HL-60 (cell line): ENCODE measurements around the gene ALG8.
"Not testable (repeated sequence)": the region's sequence is repeated elsewhere in the genome, so short reads cannot be mapped to it uniquely, and the experiment has no call there.

Experiments used
- DNase-seq, 2 experiments: peaks; one replicate each; pipeline ENCODE4 v3.0.0-alpha.2; 2010 to 2020; ENCODE audit warnings: low read depth in 1 of 2, low spot score in 1 of 2
- H3K27ac ChIP-seq: fragments of 250-450 bp; sonication (Bioruptor Pico); replicated peaks from 2 replicates; pipeline ENCODE4 v1.5.1; 2020; ENCODE audit warnings: mild to moderate bottlenecking, moderate library complexity
- H3K27me3 ChIP-seq: fragments of 250-450 bp; sonication (Bioruptor Pico); 2 replicates; pipeline ENCODE4 v1.5.1; 2021; ENCODE audit warnings: mild to moderate bottlenecking, moderate library complexity; ENCODE audit not compliant: insufficient read depth, poor library complexity, severe bottlenecking
- H3K4me3 ChIP-seq: replicated peaks from 2 replicates; pipeline ENCODE4 v1.5.1; 2011; ENCODE audit warnings: mild to moderate bottlenecking, control low read depth, low read length; ENCODE audit not compliant: insufficient read depth
- CTCF ChIP-seq: IDR thresholded peaks from one replicate; pipeline ENCODE4 v1.5.1; 2011; ENCODE audit warnings: low read length, control low read depth, inconsistent platforms; ENCODE audit not compliant: insufficient read depth
- GABPA ChIP-seq: IDR thresholded peaks from 2 replicates; pipeline ENCODE4 v1.6.1; 2012; ENCODE audit warnings: low read depth
- POLR2AphosphoS5 ChIP-seq: IDR thresholded peaks from 2 replicates; pipeline ENCODE4 v1.6.1; 2012; ENCODE audit warnings: low read depth
- REST ChIP-seq: IDR thresholded peaks from 2 replicates; pipeline ENCODE4 v1.6.1; 2012; ENCODE audit warnings: low read depth; ENCODE audit not compliant: insufficient replicate concordance
- SPI1 ChIP-seq: IDR thresholded peaks from 2 replicates; pipeline ENCODE4 v1.6.1; 2012; ENCODE audit warnings: low read depth, mild to moderate bottlenecking, borderline replicate concordance

ALG8 gene

GRCh38 chr11:78085972-78086371, 53.5 kb downstream of the ALG8 start:
- TF ChIP-seq SPI1 (no peak), POLR2AphosphoS5 (no peak), CTCF (no peak), GABPA (no peak), REST (no peak)
- Histone ChIP-seq H3K27ac (no peak overlapping the region), H3K4me3 (no peak overlapping the region), H3K27me3 (no peaks in the 10 kb centered on the region)
- no peak for DNase-seq

- H3K27ac ChIP-seq, DNase-seq, H3K27me3 ChIP-seq: not testable (repeated sequence)
Measured at GRCh38 chr11:78084506-78084905, 54.9 kb downstream of the ALG8 start.

GRCh38 chr11:78083021-78083420, 56.4 kb downstream of the ALG8 start:
- no peak overlapping the region for H3K4me3 ChIP-seq
- no peak for DNase-seq
- no peaks in the 10 kb centered on the region for H3K27me3 ChIP-seq
- TF ChIP-seq POLR2AphosphoS5 (no peak), REST (no peak), SPI1 (no peak), GABPA (no peak), CTCF (no peak)
- H3K27ac ChIP-seq: no peak overlapping the region

More at GRCh38 chr11:78084506-78084905, 54.9 kb downstream of the ALG8 start:
- H3K4me3 ChIP-seq: not testable (repeated sequence)

- DNase-seq: no peak
- Histone ChIP-seq H3K27me3 (no peaks in the 10 kb centered on the region), H3K27ac (no peak overlapping the region), H3K4me3 (no peak overlapping the region)
- TF ChIP-seq CTCF: no peak
Measured at GRCh38 chr11:78082146-78082545, 57.3 kb downstream of the ALG8 start.

GRCh38 chr11:78081583-78081982, 57.8 kb downstream of the ALG8 start:
- H3K27ac ChIP-seq: no peak overlapping the region
- no peak for TF ChIP-seq GABPA
- no peak for TF ChIP-seq SPI1
- TF ChIP-seq POLR2AphosphoS5: no peak
- no peak for TF ChIP-seq REST
- no peak for TF ChIP-seq CTCF
- no peaks in the 10 kb centered on the region for H3K27me3 ChIP-seq
- H3K4me3 ChIP-seq: no peak overlapping the region
- DNase-seq: no peak
